KMS-11 (cell line): ENCODE measurements around the gene NDUFAF7.

ENCODE experiments used
- H2AFZ ChIP-seq: fragments of 200-600 bp; sonication (generic); 2 replicates; pipeline ENCODE4 v1.6.1; 2016; ENCODE audit warnings: antibody characterized with exemption, mixed run types, low read depth
- H3K27ac ChIP-seq: fragments of 200-600 bp; sonication (generic); 2 replicates; pipeline ENCODE4 v1.6.1; 2016; ENCODE audit warnings: mild to moderate bottlenecking, mixed run types
- H3K27me3 ChIP-seq: fragments of 200-600 bp; sonication (generic); 2 replicates; pipeline ENCODE4 v1.6.1; 2017; ENCODE audit warnings: mild to moderate bottlenecking, low read depth, mixed run types, moderate library complexity; ENCODE audit not compliant: insufficient read depth
- H3K36me3 ChIP-seq: fragments of 200-600 bp; sonication (generic); 2 replicates; pipeline ENCODE4 v1.6.1; 2017; ENCODE audit warnings: mild to moderate bottlenecking, mixed run types; ENCODE audit not compliant: insufficient read depth
- H3K4me1 ChIP-seq: fragments of 200-600 bp; sonication (generic); 2 replicates; pipeline ENCODE4 v1.6.1; 2016; ENCODE audit warnings: mild to moderate bottlenecking, low read depth, mixed run types; ENCODE audit not compliant: poor library complexity, severe bottlenecking
- H3K4me2 ChIP-seq: fragments of 200-600 bp; sonication (generic); 2 replicates; pipeline ENCODE4 v1.7.0; 2016; ENCODE audit warnings: mild to moderate bottlenecking, mixed run types
- H3K4me3 ChIP-seq: fragments of 200-600 bp; sonication (generic); IDR thresholded peaks from 2 replicates; pipeline ENCODE4 v1.6.1; 2017; ENCODE audit warnings: low read depth, low read length, mixed read lengths; ENCODE audit not compliant: insufficient read depth
- H3K79me2 ChIP-seq: fragments of 200-600 bp; sonication (generic); 2 replicates; pipeline ENCODE4 v1.6.1; 2016; ENCODE audit warnings: low read depth, mixed run types; ENCODE audit not compliant: insufficient read depth
- H3K9ac ChIP-seq: fragments of 200-600 bp; sonication (generic); 2 replicates; pipeline ENCODE4 v1.6.1; 2016; ENCODE audit warnings: mild to moderate bottlenecking, mixed run types
- H4K20me1 ChIP-seq: fragments of 200-600 bp; sonication (generic); 2 replicates; pipeline ENCODE4 v1.6.1; 2016; ENCODE audit warnings: mild to moderate bottlenecking, mixed run types; ENCODE audit not compliant: insufficient read depth
- TF ChIP-seq, protein P1 (sequence below): fragments of 200-600 bp; sonication (generic); conservative IDR thresholded peaks from 2 replicates; pipeline ENCODE4 v1.6.1; 2017; ENCODE audit warnings: low read depth, mild to moderate bottlenecking, antibody characterized with exemption, low read length, moderate library complexity, mixed read lengths

NDUFAF7 gene

DNA sequence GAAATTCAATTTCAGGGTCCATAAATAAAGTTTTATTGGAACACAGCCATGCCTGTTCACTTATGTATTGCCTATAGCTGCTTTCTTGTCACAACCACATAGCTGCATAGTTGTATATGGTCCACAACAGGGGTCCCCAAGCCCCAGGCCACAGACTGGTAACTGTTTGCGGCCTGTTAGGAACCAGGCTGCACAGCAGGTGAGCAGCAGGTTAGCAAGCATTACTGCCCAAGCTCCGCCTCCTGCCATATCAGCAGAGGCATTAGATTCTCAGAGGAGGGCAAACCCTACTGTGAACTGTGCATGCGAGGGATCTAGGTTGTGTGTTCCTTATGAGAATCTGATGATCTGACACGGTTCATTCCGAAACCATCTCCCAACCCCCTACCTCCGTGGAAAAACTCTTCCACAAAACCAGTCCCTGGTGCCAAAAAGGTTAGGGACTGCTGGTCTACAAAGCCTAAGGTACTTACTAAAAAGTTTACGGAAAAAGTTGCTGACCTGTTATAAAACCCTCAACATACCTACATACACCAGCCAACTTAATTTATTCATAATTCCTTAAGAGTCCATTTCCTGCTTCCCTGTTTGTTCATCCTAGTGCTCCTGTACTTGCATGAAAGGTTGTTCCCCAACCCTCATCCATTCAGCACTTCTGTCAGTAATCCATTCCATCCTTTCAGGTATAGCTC lies 40.1 kb downstream of the NDUFAF7 start:
- peaks cover 77% of the 10 kb centered on the region for H3K79me2 ChIP-seq
- no peak overlapping the region for H3K4me3 ChIP-seq
- H3K9ac ChIP-seq: no peak overlapping the region
- peaks cover 22% of the 10 kb centered on the region for H3K4me1 ChIP-seq
- H3K4me2 ChIP-seq: no peak overlapping the region
- peaks cover 18% of the 10 kb centered on the region for H4K20me1 ChIP-seq
- peak overlapping the region; percentile 21; the same call in 1 of the 2 replicates for H3K27ac ChIP-seq
- peaks cover 91% of the 10 kb centered on the region for H3K36me3 ChIP-seq
- TF ChIP-seq, protein P1, sequence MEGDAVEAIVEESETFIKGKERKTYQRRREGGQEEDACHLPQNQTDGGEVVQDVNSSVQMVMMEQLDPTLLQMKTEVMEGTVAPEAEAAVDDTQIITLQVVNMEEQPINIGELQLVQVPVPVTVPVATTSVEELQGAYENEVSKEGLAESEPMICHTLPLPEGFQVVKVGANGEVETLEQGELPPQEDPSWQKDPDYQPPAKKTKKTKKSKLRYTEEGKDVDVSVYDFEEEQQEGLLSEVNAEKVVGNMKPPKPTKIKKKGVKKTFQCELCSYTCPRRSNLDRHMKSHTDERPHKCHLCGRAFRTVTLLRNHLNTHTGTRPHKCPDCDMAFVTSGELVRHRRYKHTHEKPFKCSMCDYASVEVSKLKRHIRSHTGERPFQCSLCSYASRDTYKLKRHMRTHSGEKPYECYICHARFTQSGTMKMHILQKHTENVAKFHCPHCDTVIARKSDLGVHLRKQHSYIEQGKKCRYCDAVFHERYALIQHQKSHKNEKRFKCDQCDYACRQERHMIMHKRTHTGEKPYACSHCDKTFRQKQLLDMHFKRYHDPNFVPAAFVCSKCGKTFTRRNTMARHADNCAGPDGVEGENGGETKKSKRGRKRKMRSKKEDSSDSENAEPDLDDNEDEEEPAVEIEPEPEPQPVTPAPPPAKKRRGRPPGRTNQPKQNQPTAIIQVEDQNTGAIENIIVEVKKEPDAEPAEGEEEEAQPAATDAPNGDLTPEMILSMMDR: no peak
- H2AFZ ChIP-seq: no peak overlapping the region
- no peaks in the 10 kb centered on the region for H3K27me3 ChIP-seq

DNA sequence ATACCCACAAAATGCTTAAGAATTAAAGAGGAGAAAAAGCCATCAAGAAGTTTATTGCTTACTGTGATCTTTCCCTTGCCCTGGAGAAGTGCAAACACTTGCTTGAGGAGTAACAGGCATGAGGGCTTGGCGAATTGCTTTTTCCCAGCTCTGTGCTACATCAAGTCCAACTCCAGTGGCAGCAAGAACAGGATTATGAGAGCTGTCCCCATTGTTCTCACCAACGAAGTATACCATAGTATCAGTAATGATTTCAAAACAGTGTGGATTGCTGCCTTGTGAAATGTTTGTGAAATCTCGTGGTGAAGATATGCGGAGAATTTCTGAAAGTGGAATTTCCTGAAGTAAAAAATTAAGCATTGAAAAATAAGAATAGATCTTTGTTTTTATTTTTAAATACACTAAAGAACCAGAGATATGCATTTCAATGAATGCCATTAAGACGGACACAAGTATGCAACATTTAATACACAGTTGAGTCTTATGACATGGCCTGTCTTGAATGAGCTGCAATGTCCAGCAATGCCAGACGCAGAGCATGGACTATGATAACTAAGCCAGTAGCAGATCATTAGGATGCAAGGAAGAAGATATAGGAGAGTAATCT lies 43.0 kb downstream of the NDUFAF7 start:
- Histone ChIP-seq H3K27ac (no peak overlapping the region; the same call in 1 of the 2 replicates), H3K27me3 (no peaks in the 10 kb centered on the region), H3K4me3 (no peak overlapping the region), H3K4me1 (peaks cover 20% of the 10 kb centered on the region), H3K9ac (no peak overlapping the region), H3K4me2 (no peak overlapping the region), H3K36me3 (peaks cover 74% of the 10 kb centered on the region), H2AFZ (no peak overlapping the region), H4K20me1 (peaks cover 25% of the 10 kb centered on the region), H3K79me2 (peaks cover 90% of the 10 kb centered on the region)
- TF ChIP-seq, protein P1: no peak

DNA sequence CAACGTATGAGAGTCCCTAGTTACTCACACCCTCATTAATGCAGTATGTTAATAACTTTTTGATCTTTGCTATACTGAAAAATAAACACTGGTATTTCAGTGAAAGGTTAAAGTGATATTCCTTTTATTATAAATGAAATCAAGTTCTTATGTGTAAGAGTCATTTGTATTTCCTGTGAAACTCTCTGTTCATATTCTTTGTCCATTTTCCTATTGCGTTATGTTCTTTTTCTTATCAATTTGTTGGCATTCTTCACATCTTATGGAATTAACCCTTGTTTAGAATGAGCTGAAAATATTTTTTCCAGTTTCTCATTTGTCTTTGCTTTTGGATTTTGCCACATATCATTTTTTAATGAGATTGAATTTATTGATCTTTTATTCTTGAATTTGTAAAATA lies 44.8 kb downstream of the NDUFAF7 start:
- Histone ChIP-seq H3K27ac (no peak overlapping the region), H2AFZ (no peak overlapping the region), H3K27me3 (no peaks in the 10 kb centered on the region), H3K4me3 (no peak overlapping the region), H3K9ac (no peak overlapping the region), H4K20me1 (peaks cover 29% of the 10 kb centered on the region), H3K4me1 (peaks cover 26% of the 10 kb centered on the region), H3K79me2 (peaks cover 96% of the 10 kb centered on the region), H3K36me3 (peaks cover 60% of the 10 kb centered on the region), H3K4me2 (no peak overlapping the region)
- TF ChIP-seq, protein P1: no peak

- peak overlapping the region; percentile 7; the same call in 1 of the 2 replicates for H3K27ac ChIP-seq
- TF ChIP-seq, protein P1: peak; percentile 30; the same call in 1 of the 2 replicates
- no peaks in the 10 kb centered on the region for H3K27me3 ChIP-seq
- peaks cover 100% of the 10 kb centered on the region for H3K79me2 ChIP-seq
- peaks cover 42% of the 10 kb centered on the region for H4K20me1 ChIP-seq
- no peak overlapping the region for H3K9ac ChIP-seq
- H3K36me3 ChIP-seq: peaks cover 50% of the 10 kb centered on the region; the same call in 1 of the 2 replicates
- H3K4me1 ChIP-seq: peaks cover 66% of the 10 kb centered on the region
- H3K4me2 ChIP-seq: no peak overlapping the region
- H3K4me3 ChIP-seq: no peak overlapping the region
- H2AFZ ChIP-seq: no peak overlapping the region
Observed at GRCh38 chr2:37281916-37282315, 50.5 kb downstream of the NDUFAF7 start.
